ENCODE results near the gene FLYWCH2.
"Not testable (repeated sequence)": the region's sequence is repeated elsewhere in the genome, so short reads cannot be mapped to it uniquely, and the experiment has no call there.

The FLYWCH2 gene

DNA sequence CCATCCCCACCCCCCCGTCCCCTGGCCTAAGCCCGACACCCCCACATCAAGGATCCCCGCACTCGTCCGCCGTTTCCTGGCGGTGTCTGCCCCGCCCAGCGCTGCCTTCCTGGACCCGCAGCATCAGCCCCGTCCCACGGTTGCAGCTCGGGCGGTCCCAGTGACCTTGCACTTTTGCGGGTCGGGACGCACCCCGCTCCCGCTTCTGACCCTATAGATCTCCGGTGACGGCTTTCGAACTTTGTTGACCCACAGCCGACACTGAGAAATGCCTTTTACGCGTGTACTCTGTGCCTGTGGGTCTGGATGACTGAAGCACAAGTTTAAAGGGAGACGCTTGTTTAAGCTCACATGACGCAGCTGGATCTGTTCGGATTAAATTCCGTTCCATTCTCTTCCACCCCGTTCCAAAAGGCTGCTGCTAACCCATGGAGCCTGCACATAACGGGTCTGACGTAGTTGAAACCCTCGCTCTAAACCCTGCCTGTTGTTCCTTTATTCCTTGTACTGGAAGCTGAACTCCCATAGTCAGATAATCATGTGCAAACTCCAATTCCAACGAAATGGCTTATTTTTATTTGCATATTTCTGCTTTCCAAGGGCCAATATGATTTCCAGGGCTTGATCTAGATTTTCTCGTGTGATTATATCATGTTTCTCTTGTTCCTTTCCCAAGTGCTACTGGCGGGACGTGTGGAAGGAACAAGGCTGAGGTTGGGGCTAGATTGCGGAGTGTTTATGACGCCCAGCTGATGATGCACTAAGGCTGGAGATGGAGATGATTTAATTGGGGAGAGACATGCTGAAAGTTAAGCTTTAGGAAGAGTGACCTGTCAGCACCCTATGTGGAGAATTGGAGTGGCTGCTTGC is 29.6 kb downstream of the FLYWCH2 start:
- peak in 1 of 2 donors; percentile 9 for DNase-seq (ENCODE audit: low read depth in 1 of 2, low spot score in 1 of 2)

DNA sequence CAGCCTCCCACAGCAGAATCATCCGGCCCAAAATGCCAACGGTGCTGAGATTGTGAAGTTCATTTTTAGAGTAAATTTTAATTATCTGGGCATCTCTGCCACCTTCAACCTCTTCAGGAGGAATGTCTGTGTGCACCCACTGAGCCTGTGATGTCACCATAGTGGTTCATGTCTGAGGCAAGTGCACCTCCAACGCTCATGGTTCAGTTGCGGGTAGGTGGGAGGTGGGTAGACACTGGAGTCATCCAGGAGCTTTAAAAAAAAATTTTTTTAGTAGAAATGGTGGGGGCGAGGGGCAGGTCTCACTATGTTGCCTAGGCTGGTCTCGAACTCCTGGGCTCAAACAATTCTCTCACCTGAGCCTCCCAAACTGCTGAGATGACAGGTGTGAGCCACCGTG is 30.6 kb downstream of the FLYWCH2 start:
- DNase-seq (ENCODE audit: low read depth in 1 of 2, low spot score in 1 of 2), result no peak

DNA sequence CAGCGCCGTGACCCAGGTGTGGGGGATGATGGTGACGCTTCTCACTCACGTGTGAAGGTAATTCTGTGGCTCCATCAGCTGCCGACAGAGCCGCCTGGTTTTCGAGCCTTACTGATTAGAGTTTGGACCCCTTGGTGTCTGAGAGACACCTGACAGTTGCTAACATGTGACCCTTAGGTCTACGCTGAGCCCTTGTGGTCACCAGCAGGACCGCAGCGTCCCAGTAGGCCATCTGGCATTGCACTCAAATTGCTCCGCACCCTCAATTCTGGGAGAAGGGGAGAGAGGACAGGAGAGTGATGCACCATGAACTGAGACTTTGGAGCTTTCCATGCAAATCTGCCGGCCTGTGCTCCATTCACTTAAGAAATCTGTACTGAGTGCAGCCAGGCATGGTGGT is 31.2 kb downstream of the FLYWCH2 start:
- DNase-seq (ENCODE audit: low read depth in 1 of 2, low spot score in 1 of 2), result no peak

DNA sequence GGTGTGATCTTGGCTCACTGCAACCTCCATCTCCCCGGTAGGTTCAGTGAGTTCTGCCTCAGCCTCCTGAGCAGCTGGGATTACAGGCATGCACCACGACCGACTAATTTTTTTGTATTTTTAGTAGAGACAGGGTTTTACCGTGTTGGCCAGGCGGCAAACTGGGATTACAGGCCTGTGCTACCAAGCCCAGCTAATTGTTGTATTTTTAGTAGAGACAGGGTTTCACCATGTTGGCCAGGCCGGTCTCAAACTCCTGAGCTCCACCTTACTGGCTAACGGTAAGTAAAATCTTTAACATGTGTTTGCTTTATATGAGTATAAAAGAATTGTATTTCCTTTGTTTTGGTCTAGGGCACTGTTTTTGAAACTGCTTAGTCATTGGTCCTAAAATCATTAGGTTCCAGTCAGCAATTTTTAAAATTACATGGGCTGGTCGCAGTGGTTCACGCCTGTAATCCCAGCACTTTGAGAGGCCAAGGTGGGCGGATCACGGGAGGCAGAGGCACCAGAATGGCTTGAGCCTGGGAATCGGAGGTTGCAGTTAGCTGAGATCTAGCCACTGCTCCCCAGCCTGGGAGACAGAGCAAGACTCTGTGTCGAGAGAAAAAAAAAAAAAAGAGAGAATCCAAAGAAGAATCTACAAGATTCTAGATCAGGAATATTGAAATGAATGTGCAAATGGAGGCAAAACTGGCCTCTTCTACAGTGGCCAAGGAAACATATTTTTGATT is 32.3 kb downstream of the FLYWCH2 start:
- no peak for DNase-seq (ENCODE audit: low read depth in 1 of 2, low spot score in 1 of 2)

DNA sequence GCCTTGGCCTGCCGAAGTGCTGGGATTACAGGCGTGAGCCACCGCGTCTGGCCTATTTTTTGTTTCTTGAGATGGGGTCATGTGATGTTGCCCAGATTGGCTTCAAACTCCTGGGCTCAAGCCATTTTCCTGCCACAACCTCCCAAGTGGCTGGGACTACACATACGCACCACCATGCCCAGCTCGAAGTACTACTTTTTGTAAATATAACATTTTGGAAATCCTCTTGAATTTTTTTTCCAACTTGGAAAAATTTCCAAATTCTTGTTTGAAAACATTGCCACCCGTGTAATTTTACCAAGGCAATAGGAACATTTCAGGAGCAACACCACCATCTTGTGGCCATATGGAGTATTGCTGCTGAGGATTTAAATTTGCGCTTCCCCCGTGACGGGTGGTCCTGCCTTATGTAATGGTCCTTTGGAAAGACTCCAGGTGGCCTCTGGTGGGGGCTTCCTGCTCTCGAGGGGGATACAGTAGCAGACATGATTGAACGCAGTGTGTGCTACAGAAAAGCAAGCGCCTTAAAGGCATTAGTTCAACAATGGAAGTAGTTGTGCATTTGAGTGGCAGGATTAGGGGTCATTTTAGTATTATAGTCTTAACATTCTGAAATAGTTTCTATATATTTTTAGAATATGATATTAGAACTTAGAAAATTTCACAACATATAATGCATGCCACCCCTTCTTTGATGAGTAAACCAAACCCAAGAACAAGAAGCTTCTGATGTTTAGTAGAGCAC is 36.7 kb downstream of the FLYWCH2 start:
- peak; percentile 35 to 52 for DNase-seq (ENCODE audit: low read depth in 1 of 2, low spot score in 1 of 2)

DNA sequence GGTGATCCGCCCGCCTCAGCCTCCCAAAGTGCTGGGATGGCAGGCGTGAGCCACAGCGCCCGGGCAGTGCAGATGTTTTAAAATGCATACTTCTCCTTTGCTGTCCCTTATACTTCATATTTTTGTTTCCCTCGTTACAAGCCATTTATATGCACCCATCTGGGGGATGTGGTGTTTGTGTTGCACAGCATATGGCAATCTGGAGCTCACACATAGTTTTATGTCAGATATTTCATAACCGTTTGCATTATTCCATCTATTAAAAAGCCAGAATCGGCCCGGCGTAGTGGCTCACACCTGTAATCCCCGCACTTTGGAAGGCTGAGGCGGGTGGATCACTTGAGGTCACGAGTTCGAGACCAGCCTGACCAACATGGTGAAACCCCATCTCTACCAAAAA is 40.5 kb downstream of the FLYWCH2 start:
- no peak for DNase-seq (ENCODE audit: low read depth in 1 of 2, low spot score in 1 of 2)

DNA sequence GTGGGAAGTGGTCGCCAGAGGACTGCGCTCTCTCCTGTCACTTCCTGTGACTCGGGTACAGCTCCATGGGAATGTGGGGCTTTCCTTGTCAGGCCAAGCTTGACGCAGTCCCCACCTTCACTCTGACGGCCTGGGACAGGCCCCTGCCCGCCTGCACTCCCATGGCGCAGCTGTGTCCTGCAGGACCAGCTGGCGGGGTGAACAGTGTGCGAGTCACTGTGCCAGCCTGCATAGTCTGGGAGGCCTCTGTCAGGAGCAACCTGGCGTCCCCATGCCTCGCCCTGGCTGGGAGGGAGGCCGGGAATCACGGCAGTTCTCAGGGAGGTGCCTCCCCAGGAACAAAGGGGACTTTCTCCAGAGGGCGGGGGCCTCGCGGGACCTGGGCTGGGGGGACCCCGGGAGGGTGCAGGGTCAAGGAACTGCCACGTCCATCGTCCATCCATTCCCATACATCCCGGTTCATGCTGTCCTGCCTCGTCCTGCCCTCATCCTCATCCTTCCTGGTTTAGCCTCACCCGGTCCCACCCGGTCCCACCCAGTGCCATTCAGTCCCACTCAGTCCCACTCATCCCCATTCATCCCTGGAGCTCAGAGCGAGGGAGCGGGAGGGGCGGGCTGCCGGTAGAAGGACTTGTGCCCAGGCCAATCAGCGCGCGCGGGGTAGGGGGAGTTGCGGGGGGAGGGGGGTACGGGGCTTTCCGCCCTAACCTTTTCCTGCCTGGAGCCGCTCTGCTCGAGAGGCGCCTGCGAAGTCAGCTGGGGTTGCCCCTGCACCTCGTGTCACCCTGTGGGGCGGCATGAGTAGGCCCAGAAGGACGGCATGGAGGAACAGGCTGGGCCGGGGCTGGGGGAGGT is 42.1 kb downstream of the FLYWCH2 start:
- no peak for DNase-seq (ENCODE audit: low read depth in 1 of 2, low spot score in 1 of 2)

DNA sequence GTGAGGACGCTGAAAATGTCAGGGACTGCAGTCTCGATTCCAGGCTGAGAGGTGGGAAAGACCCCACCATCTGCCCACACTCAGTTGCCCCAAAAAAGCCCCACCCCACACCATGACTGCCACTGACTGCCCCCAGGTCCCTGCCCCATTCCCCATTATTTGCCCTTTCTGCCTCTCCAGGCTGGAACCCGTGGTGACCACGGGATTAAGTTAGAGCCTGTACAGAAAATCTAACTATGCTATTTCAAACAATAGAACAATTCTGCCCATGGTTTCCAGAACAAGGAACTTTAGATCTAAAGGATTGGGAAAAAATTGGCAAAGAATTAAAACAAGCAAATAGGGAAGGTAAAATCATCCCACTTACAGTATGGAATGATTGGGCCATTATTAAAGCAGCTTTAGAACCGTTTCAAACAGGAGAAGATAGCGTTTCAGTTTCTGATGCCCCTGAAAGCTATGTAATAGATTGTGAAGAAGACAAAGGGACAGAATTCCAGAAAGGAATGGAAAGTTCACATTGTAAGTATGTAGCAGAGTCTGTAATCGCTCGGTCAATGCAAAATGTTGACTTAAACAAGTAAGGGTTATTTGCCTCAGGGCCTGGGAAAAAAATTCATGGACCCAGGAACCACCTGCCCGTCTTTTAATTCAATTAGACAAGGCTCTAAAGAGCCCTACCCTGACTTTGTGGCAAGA is 43.1 kb downstream of the FLYWCH2 start:
- DNase-seq (ENCODE audit: low read depth in 1 of 2, low spot score in 1 of 2), result no peak

DNA sequence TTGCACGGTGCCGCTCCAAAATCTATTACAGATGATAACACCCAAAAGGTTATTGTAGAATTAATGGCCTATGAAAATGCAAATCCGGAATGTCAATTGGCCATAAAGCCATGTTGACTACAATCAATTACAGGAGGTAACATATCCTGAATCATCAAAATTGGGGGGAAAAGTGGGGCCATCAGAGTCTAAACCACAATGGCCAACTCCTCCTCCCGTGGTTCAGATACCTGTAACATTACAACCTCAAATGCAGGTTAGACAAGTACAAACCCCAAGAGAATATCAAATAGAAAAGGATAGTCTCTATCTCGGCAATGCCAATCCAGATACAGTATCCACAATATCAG is 43.6 kb downstream of the FLYWCH2 start:
- no peak for DNase-seq (ENCODE audit: low read depth in 1 of 2, low spot score in 1 of 2)

DNA sequence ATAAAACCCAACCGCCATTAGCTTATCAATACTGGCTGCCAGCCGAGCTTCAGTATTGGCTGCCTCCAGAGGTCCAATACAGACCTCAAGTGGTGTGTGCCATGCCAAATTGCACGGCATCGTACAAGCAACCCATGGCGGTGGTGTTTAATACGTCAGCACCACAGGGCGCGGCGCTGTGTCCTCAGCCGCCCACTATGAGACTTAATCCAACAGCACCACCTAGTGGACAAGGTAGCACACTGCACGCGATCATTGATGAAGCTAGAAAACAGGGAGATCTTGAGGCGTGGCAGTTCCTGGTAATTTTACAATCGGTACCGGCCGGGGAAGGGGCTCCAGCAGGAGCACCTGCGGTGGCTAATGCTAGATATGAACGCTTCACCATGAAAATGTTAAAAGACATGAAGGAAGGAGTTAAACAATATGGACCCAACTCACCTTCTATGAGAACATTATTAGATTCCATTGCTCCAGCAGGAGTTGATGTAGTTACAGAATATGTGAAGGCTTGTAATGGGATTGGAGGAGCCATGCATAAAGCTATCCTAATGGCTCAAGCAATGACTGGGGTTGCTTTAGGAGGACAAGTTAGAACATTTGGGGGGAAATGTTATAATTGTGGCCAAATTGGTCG is 44.1 kb downstream of the FLYWCH2 start:
- peak; percentile 72 to 89 for DNase-seq (ENCODE audit: low read depth in 1 of 2, low spot score in 1 of 2)

DNA sequence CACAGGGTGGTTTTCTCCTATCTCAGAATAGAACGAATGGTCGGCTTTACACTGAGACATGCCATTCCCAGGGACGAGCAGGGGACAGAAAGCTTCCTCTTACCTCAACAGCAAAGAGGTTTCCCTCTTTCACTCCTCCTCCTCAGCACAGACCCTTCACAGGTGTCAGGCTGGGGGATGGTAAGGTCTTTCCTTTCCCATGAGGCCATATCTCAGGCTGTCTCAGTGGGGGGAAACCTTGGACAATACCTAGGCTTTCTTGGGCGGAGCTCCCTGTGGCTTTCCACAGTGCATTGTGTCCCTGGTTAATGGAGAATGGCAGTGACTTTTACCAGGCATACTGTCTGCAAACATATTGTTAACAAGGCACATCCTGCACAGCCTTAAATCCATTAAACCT is 45.1 kb downstream of the FLYWCH2 start:
- DNase-seq (ENCODE audit: low read depth in 1 of 2, low spot score in 1 of 2), result not testable (repeated sequence)

DNA sequence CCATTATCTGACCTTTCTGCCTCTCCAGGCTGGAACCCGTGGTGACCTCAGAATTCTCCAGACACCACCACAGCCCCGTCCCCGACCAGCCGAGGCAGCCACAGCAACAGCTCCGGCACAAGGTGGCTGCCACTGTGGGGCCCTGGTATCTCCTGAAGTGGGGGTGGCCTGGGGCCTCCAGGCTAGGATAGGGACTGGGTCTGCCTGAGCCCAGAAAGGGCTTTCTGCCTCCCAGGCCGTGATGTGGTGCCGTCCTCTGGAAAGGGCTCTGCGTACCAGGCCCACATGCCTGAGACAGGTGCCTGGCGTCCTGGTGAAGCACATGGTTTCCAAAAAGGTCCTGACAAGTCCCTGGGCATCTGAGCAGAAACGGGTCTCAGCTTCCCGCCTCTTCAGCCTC is 45.8 kb downstream of the FLYWCH2 start:
- no peak for DNase-seq (ENCODE audit: low read depth in 1 of 2, low spot score in 1 of 2)

DNA sequence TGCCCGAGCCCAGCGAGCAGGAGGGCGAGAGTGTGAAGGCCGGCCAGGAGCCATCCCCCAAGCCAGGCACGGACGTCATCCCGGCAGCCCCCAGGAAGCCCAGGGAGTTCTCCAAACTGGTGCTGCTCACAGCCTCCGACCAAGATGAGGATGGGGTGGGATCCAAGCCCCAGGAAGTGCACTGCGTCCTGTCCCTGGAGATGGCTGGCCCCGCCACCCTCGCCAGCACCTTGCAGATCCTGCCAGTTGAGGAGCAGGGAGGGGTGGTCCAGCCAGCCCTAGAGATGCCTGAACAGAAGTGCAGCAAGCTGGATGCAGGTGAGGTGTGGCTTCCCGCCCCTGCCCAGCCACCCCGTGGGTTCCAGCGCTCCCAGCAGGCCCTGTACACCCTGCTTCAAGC is 46.7 kb downstream of the FLYWCH2 start:
- DNase-seq (ENCODE audit: low read depth in 1 of 2, low spot score in 1 of 2), result no peak

DNA sequence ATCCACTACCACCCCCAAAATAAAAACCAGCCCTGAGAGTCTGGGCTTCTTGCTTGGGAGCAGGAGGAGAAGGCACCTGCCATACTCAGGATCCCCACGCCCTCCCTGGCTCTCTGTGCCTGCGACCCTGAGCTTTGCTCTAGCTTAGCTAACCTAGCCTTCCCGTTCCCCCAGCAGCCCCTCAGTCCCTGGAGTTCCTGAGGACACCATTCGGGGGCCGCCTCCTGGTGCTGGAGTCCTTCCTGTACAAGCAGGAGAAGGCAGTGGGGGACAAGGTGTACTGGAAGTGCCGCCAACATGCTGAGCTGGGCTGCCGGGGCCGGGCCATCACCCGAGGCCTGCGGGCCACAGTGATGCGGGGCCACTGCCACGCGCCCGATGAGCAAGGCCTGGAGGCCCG is 47.2 kb downstream of the FLYWCH2 start:
- DNase-seq (ENCODE audit: low read depth in 1 of 2, low spot score in 1 of 2), result no peak

DNA sequence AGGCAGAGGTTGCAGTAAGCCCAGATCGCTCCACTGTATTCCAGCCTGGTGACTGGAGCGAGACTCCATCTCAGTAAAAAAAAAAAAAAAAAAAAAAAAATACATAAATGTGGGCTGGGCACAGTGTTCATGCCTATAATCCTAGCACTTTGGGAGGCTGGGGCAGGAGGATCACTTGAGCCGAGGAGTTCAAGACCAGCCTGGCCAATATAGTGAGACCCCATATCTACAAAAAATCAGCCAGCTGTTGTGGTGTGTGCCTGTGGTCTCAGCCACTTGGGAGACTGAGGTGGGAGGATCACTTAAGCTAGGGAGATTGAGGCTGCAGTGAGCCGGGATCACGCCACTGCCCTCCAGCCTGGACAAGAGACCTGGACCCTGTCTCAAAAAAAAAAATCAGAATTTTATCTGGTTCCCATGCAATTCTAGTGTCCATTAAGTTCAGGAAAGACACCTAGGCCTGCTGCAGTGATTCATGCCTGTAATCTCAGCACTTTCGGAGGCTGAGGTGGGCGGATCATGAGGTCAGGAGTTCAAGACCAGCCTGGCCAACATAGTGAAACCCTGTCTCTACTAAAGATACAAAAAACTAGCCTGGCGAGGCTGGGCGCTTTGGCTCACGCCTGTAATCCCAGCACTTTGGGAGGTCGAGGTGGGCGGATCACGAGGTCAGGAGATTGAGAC is 48.4 kb downstream of the FLYWCH2 start:
- DNase-seq (ENCODE audit: low read depth in 1 of 2, low spot score in 1 of 2), result not testable (repeated sequence)

DNA sequence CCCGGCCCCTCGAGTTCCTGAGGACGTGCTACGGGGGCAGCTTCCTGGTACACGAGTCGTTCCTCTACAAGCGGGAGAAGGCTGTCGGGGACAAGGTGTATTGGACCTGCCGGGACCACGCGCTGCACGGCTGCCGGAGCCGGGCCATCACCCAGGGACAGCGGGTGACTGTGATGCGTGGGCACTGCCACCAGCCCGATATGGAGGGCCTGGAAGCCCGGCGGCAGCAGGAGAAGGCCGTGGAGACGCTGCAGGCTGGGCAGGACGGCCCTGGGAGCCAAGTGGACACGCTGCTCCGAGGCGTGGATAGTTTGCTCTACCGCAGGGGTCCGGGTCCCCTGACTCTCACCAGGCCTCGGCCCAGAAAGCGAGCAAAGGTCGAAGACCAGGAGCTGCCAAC is 50.1 kb downstream of the FLYWCH2 start:
- no peak for DNase-seq (ENCODE audit: low read depth in 1 of 2, low spot score in 1 of 2)

DNA sequence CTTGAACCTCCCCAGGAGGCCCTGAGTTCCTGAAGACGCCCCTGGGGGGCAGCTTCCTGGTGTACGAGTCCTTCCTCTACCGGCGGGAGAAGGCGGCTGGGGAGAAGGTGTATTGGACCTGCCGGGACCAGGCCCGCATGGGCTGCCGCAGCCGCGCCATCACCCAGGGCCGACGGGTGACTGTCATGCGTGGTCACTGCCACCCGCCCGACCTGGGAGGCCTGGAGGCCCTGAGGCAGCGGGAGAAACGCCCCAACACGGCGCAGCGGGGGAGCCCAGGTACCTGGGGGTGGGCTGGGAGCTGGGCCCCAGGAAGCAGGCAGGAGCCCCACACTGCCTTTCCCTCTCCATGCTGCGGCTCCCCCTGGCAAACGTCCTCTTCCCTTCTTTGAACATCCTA is 50.7 kb downstream of the FLYWCH2 start:
- no peak for DNase-seq (ENCODE audit: low read depth in 1 of 2, low spot score in 1 of 2)

DNA sequence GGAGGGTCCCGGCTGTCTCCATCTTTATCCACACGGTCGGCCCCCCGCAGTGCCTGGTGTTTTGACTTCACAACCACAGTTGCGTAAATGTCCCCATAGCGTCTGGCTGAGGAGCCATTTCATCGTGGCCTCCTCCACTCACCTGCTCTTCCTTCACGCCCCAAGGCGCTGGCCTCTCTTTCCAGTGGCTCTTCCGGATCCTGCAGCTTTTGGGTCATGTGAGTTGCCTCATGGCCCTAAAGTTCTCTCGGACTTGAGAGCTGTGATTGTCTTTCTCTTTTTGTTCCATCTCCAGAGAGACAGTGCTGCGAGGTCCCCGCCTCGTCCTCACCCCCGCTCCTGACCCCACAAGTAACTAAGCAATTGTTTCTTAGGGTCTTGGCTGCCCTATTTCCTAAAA is 51.4 kb downstream of the FLYWCH2 start:
- no peak for DNase-seq (ENCODE audit: low read depth in 1 of 2, low spot score in 1 of 2)

DNA sequence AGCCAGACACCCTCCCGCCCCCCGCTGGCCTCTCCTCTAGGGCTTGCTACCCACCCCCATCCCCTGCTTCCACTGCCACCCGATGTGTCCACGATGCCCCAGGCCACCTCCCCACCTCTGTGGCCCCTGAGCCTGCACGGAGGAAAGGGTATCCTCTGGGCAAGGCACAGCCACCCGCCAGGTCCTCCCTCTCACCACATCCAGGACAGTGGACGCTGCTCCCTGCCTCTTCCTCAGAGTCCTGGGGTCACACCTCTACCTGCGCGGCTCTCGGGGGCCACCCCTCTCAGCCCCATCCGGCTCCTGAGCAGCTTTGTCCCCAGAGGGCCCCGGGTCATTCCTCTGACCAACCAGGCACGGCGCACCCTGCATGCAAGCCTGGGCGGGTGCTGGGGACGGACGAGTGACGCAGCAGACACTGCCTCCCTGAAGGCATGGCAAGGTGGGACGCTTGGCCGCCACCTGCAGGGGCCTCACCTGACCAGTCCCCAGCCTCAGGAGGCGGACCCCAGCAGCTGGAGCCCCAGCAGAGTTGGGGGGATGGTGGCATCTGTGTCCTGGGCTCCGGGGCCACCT is 53.5 kb downstream of the FLYWCH2 start:
- DNase-seq (ENCODE audit: low read depth in 1 of 2, low spot score in 1 of 2), result no peak
